H9 (cell line): Measurements from ENCODE around the gene APBB2. TPM values are rescaled to one million over a fixed set of nuclear protein-coding genes. Genes with fewer than 3 reads are reported as not detected.
"Not testable (repeated sequence)": the region's sequence is repeated elsewhere in the genome, so short reads cannot be mapped to it uniquely, and the experiment has no call there.

Experiments used
- DNase-seq: peaks from one replicate; pipeline ENCODE4 v3.0.0-alpha.2; 2017
- H2AFZ ChIP-seq: one replicate; pipeline ENCODE4 v1.6.1; 2013; ENCODE audit warnings: mild to moderate bottlenecking, low read length, control low read depth, moderate library complexity
- H2AK5ac ChIP-seq: 2 replicates; pipeline ENCODE4 v1.6.1; 2013; ENCODE audit warnings: low read length, control low read depth, mixed read lengths; ENCODE audit not compliant: insufficient read length
- H2BK120ac ChIP-seq: one replicate; pipeline ENCODE4 v1.6.1; 2013; ENCODE audit warnings: low read depth, mild to moderate bottlenecking, low read length, control low read depth, inconsistent platforms; ENCODE audit not compliant: poor library complexity, severe bottlenecking
- H2BK12ac ChIP-seq: 2 replicates; pipeline ENCODE4 v1.6.1; 2013; ENCODE audit warnings: low read length, control low read depth, mixed read lengths, low read depth; ENCODE audit not compliant: insufficient read length
- H2BK15ac ChIP-seq: 2 replicates; pipeline ENCODE4 v1.6.1; 2013; ENCODE audit warnings: low read depth, low read length, control low read depth
- H2BK20ac ChIP-seq: one replicate; pipeline ENCODE4 v1.6.1; 2013; ENCODE audit warnings: low read depth, mild to moderate bottlenecking, low read length, control low read depth, inconsistent platforms; ENCODE audit not compliant: poor library complexity, severe bottlenecking
- H2BK5ac ChIP-seq: 2 replicates; pipeline ENCODE4 v1.6.1; 2013; ENCODE audit warnings: low read length, control low read depth, mixed read lengths; ENCODE audit not compliant: insufficient read length
- H3K14ac ChIP-seq: 2 replicates; pipeline ENCODE4 v1.6.1; 2013; ENCODE audit warnings: low read length, control low read depth; ENCODE audit not compliant: insufficient read depth
- H3K18ac ChIP-seq: 2 replicates; pipeline ENCODE4 v1.6.1; 2013; ENCODE audit warnings: low read depth, mild to moderate bottlenecking, mixed read lengths, low read length, control low read depth; ENCODE audit not compliant: insufficient read length
- H3K23ac ChIP-seq: 2 replicates; pipeline ENCODE4 v1.6.1; 2013; ENCODE audit warnings: low read length, control low read depth, mixed read lengths, low read depth; ENCODE audit not compliant: insufficient read length
- H3K23me2 ChIP-seq: 2 replicates; pipeline ENCODE4 v1.6.1; 2013; ENCODE audit warnings: low read depth, mild to moderate bottlenecking, mixed read lengths, low read length, control low read depth; ENCODE audit not compliant: insufficient read length, poor library complexity, severe bottlenecking
- H3K27ac ChIP-seq: 2 replicates; pipeline ENCODE4 v1.5.1; 2013; ENCODE audit warnings: low read length, control low read depth, mixed read lengths, low read depth; ENCODE audit not compliant: insufficient read length
- H3K27me3 ChIP-seq: 2 replicates; pipeline ENCODE4 v1.6.1; 2013; ENCODE audit warnings: low read length, control low read depth, inconsistent platforms; ENCODE audit not compliant: insufficient read depth
- H3K4ac ChIP-seq: 2 replicates; pipeline ENCODE4 v1.6.1; 2013; ENCODE audit warnings: low read depth, mild to moderate bottlenecking, control low read depth, inconsistent platforms, low read length, moderate library complexity
- H3K4me1 ChIP-seq: 2 replicates; pipeline ENCODE4 v1.6.1; 2013; ENCODE audit warnings: low read length, control low read depth, inconsistent platforms; ENCODE audit not compliant: insufficient read depth
- H3K4me2 ChIP-seq: 2 replicates; pipeline ENCODE4 v1.6.1; 2013; ENCODE audit warnings: low read length, control low read depth, mixed read lengths; ENCODE audit not compliant: insufficient read length, insufficient read depth
- H3K56ac ChIP-seq: 2 replicates; pipeline ENCODE4 v1.6.1; 2013; ENCODE audit warnings: low read depth, mild to moderate bottlenecking, mixed read lengths, low read length, control low read depth; ENCODE audit not compliant: insufficient read length
- H3K79me1 ChIP-seq: 2 replicates; pipeline ENCODE4 v1.6.1; 2013; ENCODE audit warnings: low read depth, mild to moderate bottlenecking, moderate library complexity, low read length, control low read depth, inconsistent platforms; ENCODE audit not compliant: insufficient read depth, poor library complexity, severe bottlenecking
- H3K79me2 ChIP-seq: 2 replicates; pipeline ENCODE4 v1.6.1; 2013; ENCODE audit warnings: low read length, control low read depth, inconsistent platforms; ENCODE audit not compliant: insufficient read depth
- H3K9ac ChIP-seq: 2 replicates; pipeline ENCODE4 v1.6.1; 2013; ENCODE audit warnings: low read length, control low read depth, mixed read lengths; ENCODE audit not compliant: insufficient read length; ENCODE audit errors: extremely low read depth
- H3K9me3 ChIP-seq: one replicate; pipeline ENCODE4 v1.6.1; 2013; ENCODE audit warnings: low read depth, low read length, inconsistent platforms; ENCODE audit not compliant: control insufficient read depth
- H3T11ph ChIP-seq: one replicate; pipeline ENCODE4 v1.6.1; 2013; ENCODE audit warnings: mild to moderate bottlenecking, low read length, control low read depth, inconsistent platforms
- H4K20me1 ChIP-seq: one replicate; pipeline ENCODE4 v1.6.1; 2013; ENCODE audit not compliant: control insufficient read depth, insufficient read length, insufficient read depth
- H4K5ac ChIP-seq: 2 replicates; pipeline ENCODE4 v1.6.1; 2013; ENCODE audit warnings: low read depth, mild to moderate bottlenecking, mixed read lengths, low read length, control low read depth; ENCODE audit not compliant: insufficient read length
- H4K8ac ChIP-seq: replicated peaks from 2 replicates; pipeline ENCODE4 v1.6.1; 2013; ENCODE audit warnings: low read length, control low read depth, mixed read lengths, low read depth; ENCODE audit not compliant: insufficient read length
- H4K91ac ChIP-seq: 2 replicates; pipeline ENCODE4 v1.6.1; 2013; ENCODE audit warnings: low read depth, mild to moderate bottlenecking, moderate library complexity, mixed read lengths, low read length, control low read depth; ENCODE audit not compliant: insufficient read length
- H3K27ac Mint-ChIP-seq, 3 experiments: 2 replicates in 2 of 3; 3 replicates in 1 of 3; pipeline ENCODE4 v1.8.0; 2020 to 2021; ENCODE audit warnings: mixed read lengths in 3 of 3, mild to moderate bottlenecking in 1 of 3, moderate library complexity in 1 of 3
- H3K27me3 Mint-ChIP-seq: 2 replicates; pipeline ENCODE4 v1.8.0; 2021; ENCODE audit warnings: low read depth, mild to moderate bottlenecking, moderate library complexity, mixed read lengths
- H3K36me3 Mint-ChIP-seq, 3 experiments: 2 replicates in 2 of 3; 3 replicates in 1 of 3; pipeline ENCODE4 v1.8.0; 2020 to 2021; ENCODE audit warnings: low read depth in 3 of 3, mixed read lengths in 3 of 3; ENCODE audit not compliant: insufficient read depth in 1 of 3
- H3K4me1 Mint-ChIP-seq, 2 experiments: 2 replicates each; pipeline ENCODE4 v1.8.0; 2020; ENCODE audit warnings: mixed read lengths in 2 of 2
- H3K4me3 Mint-ChIP-seq, 2 experiments: 2 replicates in 1 of 2; 3 replicates in 1 of 2; pipeline ENCODE4 v1.8.0; 2020 to 2021; ENCODE audit warnings: mild to moderate bottlenecking in 2 of 2, mixed read lengths in 2 of 2, moderate library complexity in 1 of 2
- H3K9me3 Mint-ChIP-seq, 2 experiments: 2 replicates in 1 of 2; 3 replicates in 1 of 2; pipeline ENCODE4 v1.8.0; 2020; ENCODE audit warnings: mild to moderate bottlenecking in 2 of 2, mixed read lengths in 2 of 2, moderate library complexity in 1 of 2
- CTCF ChIP-seq: fragments of 200-600 bp; sonication (generic); conservative IDR thresholded peaks from 3 replicates; pipeline ENCODE4 v1.8.0; 2021; ENCODE audit warnings: antibody characterized with exemption, mild to moderate bottlenecking
- WGBS: extraction: QIAGEN DNeasy Blood & Tissue Kit; methylation state at CpG from one replicate; pipeline ENCODE4 v1.1.7; 2013; ENCODE audit warnings: missing lambda C conversion rate, low lambda C conversion rate, mixed read lengths; ENCODE audit not compliant: insufficient read length; ENCODE audit errors: extremely low coverage; 5-methylcytosine and 5-hydroxymethylcytosine counted together
- total RNA-seq: library from RNA; stranded (reverse); gene quantifications from 2 replicates; pipeline ENCODE4 v1.2.1, GENCODE V29; 2021

APBB2 gene
- total RNA-seq, 1 experiment from 2014 or later = 39.6 TPM

GRCh38 chr4:41150401-41150800, 63.9 kb downstream of the APBB2 start:
- Histone ChIP-seq H4K91ac (no peak overlapping the region), H2BK5ac (no peak overlapping the region), H4K8ac (no peak overlapping the region), H2BK12ac (no peak overlapping the region), H3K9ac (no peak overlapping the region), H3K27ac (no peak overlapping the region), H4K20me1 (no peaks in the 10 kb centered on the region), H2AFZ (no peak overlapping the region), H3K4me1 (no peaks in the 10 kb centered on the region; the same call in 1 of the 2 replicates), H3K56ac (no peak overlapping the region), H2AK5ac (no peak overlapping the region), H3T11ph (no peak overlapping the region), H2BK20ac (no peak overlapping the region), H3K14ac (no peak overlapping the region), H3K27me3 (no peaks in the 10 kb centered on the region), H3K4me2 (no peak overlapping the region), H2BK15ac (no peak overlapping the region), H4K5ac (no peak overlapping the region), H3K79me2 (no peaks in the 10 kb centered on the region), H3K9me3 (no peaks in the 10 kb centered on the region), H3K23ac (no peak overlapping the region), H3K4ac (no peak overlapping the region), H2BK120ac (no peak overlapping the region), H3K79me1 (no peaks in the 10 kb centered on the region), H3K23me2 (no peaks in the 10 kb centered on the region), H3K18ac (no peak overlapping the region)
- H3K36me3 Mint-ChIP-seq = no peaks in the 10 kb centered on the region
- H3K4me3 Mint-ChIP-seq = no peak overlapping the region
- WGBS = no CpG with 5 or more reads among the region's 2 CpGs
- no peaks in the 10 kb centered on the region for H3K27me3 Mint-ChIP-seq
- TF ChIP-seq CTCF = no peak
- no peak for DNase-seq
- no peak overlapping the region for H3K27ac Mint-ChIP-seq
- peaks cover 18 to 22% of the 10 kb centered on the region in 2 experiments for H3K4me1 Mint-ChIP-seq
- H3K9me3 Mint-ChIP-seq = no peaks in the 10 kb centered on the region

GRCh38 chr4:41149568-41149967, 64.8 kb downstream of the APBB2 start:
- not testable (repeated sequence) for H3K27me3 Mint-ChIP-seq, H4K8ac ChIP-seq, H3K4me1 ChIP-seq, H3K4me3 Mint-ChIP-seq, H3K27ac Mint-ChIP-seq, H2BK5ac ChIP-seq, DNase-seq, H3K9me3 Mint-ChIP-seq, H3K79me1 ChIP-seq, H3K18ac ChIP-seq, H2BK12ac ChIP-seq, H3K4me2 ChIP-seq, H3K9ac ChIP-seq, H2BK15ac ChIP-seq, H3K79me2 ChIP-seq, H4K91ac ChIP-seq, H3K9me3 ChIP-seq, H2BK20ac ChIP-seq, H3K27me3 ChIP-seq, H2AK5ac ChIP-seq, H4K20me1 ChIP-seq, H2BK120ac ChIP-seq, H3K56ac ChIP-seq, H3T11ph ChIP-seq, H4K5ac ChIP-seq, H3K27ac ChIP-seq, H3K23ac ChIP-seq, H3K4ac ChIP-seq, H3K23me2 ChIP-seq, H3K14ac ChIP-seq, H2AFZ ChIP-seq, H3K36me3 Mint-ChIP-seq
- H3K4me1 Mint-ChIP-seq = peaks cover 20 to 22% of the 10 kb centered on the region in 2 experiments
- no CpG with 5 or more reads among the region's 4 CpGs for WGBS
